Stimulated activated CD8-positive, alpha-beta memory T cell treated with anti-CD3 and anti-CD28 coated beads, Interleukin-4, amount 100 ng/mL, for 4 hours (primary cell): Measurements from ENCODE around the gene MMP21.

Source experiments
- DNase-seq, 2 donors: peaks; one replicate each; pipeline ENCODE4 v3.0.0-alpha.2; 2020; ENCODE audit warnings: low read depth in 2 of 2, low spot score in 1 of 2

Gene MMP21

DNA sequence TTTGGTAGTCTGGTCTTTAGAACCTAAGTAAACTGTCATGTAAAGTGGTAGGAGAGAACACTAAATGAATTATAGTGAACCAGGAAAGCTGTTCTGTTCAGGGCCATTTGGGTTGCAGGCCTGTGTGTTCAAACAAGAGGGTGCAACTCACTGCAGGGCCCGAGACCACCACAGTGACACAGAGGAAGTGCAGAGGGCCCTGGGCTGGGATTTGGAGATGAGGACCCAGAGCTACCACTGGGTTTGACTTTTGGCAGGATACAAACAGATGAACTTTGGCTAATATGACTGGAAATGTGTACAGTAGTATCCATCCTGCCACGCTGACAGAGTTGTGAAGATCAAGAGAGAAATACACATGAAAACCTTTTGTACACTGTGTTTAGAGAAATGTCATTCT is 9.8 kb downstream of the MMP21 start:
- DNase-seq = no peak

DNA sequence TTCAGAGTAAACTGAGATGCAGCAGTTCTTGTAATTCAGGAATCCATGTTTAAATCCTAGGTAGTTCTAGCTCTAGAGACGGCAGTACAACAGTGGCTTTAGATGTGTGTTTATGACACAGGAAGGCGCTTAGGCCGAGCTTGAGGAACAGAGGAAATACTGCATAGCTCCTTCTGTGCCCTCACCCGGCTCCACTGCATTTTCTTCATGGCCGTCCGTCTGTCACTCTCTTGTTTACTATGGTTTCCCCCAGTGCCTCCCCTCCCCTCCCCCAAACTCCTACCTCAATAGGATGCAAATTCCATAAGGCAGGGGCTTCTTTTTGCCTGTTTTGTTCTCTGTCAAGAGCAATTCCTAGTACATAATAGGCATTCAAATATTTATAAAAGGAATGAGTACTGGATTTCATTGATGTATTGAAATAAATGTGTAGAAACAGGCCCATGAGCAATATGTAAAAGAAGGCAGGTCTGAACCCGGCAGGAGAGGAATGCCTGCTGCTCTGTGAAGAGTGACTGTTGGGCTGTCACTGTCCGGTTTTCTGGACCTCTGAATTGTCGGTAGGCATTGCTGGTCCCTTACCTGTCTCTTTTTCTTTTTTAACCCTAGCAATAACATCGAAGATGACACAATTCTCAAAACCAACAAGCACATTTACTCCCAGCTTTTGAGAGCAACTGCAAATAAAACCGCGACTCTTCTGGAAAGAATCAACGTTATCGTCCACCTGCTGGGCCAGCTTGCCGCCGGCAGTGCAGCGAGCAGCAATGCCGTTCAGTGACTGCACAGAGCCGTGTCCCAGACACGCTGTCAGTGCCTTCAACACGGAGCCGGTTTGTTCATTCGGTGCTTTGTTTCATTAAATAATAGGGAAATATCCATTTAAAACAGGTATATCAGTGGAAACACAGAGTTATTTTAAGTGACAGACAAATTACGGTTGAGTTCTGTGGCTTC is 12.7 kb downstream of the MMP21 start:
- DNase-seq = no peak

DNA sequence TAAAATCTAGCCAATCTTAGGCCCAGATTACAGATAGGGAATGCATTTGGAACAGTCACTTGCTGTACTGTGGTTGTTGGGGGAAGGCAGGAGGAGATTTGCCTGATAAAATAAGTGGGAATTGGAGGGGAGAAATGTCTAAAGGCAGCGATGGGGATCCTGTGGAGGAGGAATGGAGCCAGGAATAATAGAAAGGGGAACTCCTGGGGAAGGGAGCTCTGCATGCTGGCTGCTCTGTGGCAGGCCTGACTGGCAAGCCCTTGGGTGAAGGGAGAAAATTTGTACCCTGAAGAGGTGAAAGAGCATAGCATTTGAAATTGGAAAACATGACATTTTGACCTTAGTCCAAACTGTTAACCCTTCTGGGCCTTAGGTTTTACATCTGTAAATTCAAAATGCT is 13.7 kb downstream of the MMP21 start:
- DNase-seq = no peak

DNA sequence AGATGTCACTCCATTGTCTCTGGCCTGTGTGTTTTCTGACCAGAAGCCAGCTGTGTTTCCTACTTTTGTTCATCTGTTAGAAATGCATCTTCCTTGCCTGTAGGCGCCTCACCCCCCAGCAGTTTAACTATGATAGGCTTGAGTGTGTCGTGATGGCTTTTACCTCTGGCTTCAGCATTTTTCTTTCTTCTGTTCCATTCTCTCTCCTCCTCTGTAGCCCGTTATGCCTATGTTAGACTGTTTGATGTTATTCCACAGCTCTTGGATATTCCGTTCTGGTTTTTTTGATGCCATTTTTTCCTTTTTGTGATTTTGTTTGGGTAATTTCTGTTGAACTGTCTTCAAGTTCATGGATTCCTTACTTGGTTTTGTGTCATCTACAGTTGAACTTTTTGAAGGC is 17.9 kb downstream of the MMP21 start:
- no peak for DNase-seq

DNA sequence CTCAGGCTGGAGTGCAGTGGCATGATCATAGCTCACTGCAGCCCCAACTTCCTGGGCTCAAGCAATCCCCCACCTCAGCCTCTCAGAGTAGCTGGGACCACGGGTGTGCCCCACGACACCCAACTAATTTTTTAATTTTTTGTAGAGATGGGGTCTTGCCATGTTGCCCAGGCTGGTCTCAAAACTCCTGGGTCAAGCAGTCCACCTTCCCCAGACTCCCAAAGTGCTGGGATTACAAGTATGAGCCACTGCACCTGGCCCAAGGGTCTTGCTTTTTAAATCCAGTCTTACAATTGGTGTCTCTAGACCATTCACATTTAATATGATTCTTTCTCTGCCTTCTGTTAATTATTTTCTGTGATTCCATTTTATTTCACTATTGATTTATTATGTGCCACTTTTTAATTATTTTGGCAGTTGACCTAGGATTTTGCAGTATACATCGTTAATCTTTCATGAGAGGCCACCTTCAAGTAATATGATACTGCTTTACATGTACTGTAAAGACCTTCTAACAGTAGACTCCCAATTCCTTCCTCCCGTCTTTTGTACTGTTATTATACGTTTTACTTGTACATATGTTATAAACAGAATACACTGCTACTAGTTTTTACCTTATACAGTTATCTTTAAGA is 18.7 kb downstream of the MMP21 start:
- no peak for DNase-seq

DNA sequence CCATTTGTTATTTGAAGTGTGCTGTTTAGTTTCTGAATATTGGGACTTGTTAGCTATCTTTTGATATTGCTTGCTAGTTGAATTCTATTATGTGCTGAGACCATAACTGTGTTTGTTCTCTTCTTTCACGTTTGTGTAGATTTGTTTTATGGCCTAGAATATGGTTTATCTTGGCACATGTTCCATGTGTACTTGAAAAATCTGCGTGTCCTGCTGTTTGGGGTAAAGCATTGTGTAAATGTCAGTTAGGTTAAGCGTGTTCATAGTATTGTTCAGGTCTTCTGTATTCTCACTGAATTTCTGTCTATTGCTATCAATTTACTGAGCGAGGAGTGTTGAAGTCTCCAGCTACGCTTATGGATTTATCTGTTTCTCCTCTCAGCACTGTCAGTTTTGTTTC is 19.4 kb downstream of the MMP21 start:
- no peak for DNase-seq

DNA sequence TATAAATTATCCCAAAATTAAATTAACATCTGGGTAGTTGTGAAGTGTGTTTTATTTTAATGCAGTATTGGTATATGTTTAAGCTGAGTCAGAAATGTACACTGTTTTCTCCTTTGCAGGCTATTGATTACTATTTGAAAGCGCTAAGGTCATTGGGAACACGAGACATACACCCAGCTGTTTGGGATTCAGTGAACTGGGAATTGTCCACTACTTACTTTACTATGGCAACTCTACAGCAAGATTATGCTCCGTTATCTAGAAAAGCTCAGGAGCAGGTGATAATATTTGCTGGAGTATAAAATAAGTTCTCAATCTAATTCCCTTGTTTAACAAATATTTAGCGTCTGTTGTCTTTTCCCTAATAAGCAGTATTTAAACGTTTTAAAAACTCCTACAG is 28.2 kb downstream of the MMP21 start:
- DNase-seq = no peak

DNA sequence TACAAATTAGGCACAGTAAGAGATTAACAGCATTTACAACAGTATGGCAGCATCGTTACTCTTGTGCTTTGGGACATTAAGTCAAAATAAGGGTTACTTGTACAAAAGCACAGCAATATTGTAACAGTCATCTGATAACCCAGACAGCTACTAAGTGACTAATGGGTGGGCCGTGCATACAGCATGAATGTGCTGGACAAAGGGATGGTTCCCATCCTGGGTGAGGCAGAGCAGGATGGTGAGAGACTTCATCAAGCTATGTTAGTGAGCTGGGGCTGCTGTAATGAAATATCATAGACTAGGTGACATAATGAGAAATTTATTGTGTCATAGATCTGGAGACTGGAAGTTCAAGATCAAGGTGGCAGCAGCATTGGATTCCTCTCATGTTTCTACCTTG is 30.7 kb downstream of the MMP21 start:
- DNase-seq = no peak

DNA sequence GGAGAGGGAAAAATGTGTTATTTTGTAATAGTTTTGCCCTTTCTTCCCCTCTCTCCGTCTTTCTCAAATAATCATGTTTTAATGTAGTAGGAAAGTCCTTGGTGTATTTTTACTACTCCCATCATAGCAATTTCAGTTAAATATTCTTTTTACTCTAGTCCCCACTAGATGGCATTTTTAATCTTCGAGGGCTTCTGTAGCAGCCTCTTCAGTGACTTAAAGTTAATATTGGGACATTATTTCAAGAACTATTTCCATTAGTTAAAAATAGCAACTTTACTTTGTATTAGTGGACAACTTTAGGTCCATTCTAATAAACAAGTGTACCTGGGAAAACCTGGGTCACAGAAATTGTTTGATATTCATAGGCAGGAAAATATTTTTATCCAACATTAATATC is 33.2 kb downstream of the MMP21 start:
- no peak for DNase-seq

DNA sequence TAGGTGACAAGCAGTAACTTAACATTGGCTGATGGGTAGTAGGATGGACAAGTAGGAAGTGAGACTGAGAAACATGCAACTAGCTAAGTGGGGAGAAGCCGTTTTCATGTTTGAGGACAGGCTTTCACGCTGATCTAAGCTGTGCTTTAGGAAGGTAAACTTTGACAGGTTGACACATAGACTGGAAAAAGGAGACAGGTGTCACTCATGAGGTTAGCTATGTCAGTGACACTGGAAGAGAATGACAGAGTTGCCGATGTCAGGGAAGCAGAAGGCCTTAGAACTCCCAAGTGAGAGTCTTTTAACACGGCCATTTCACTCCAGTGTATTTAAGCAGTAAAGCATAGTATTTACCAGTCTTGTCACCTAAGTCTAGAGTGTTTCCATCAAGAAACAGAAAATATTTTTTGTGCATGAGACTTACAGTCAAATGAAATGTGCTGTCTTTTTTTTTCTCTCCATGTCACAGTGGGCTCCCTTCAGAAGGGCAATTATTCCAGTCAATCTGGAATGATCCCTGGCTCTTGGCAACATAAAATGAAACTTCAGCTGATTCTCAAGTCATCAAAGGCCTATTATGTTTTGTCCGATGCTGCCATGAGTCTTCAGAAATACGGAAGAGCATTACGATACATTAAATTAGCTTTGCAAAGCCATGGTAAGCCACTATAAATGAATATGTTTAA is 35.5 kb downstream of the MMP21 start:
- no peak for DNase-seq

DNA sequence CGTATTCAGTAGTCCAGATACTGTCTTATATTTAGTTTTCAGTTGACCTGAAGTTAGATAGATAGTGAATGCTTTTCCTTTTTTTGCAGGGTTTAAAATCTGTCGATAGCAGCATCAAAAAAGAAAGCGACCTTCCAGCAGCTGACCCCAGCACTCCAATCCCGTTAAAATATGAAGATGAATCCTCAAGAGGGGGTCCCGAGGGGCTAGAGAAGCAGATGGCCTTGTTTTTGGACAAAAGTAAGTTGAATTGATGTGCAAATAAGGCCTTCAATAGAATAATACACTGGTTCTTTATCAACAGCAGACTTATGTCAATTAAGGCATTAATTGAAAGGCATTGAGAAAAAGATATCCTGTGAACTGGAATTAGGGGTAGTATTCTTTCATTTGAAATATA is 37.4 kb downstream of the MMP21 start:
- DNase-seq = no peak

DNA sequence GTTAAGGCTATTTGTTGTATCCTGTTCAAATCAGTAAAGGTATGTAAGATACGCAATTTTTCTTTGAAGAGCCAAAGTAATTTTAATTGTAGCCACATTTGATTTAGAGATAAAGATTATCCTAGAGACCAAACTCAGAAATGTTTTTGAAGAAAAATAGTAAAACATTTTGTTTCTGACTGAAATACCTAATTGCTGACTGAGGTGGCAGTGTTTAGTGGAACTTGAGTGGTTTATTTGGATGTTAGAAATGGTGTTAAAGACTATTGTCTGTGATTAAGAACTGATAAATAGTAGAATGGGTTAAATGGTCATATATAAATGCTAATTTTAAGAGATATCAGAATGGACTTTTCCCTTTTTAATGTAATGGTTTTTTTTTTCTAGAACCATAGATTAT is 40.8 kb downstream of the MMP21 start:
- no peak for DNase-seq

DNA sequence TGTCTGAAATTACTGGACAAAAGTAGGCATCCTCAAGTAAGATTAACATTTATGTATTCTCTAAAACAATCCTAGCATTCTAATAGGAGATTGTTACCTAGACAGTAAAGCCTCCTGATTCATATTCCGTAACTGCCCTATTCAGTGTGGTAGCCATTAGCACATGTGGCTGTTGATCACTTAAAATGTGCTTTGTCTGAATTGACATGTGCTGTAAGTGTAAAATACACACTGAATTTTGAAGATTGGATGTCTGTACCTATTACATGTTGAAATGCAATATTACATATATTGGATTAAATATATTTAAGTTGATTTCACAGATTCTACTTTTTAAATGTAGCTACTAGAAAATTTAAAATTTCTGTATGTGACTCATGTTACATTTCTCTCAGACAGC is 41.5 kb downstream of the MMP21 start:
- no peak for DNase-seq

DNA sequence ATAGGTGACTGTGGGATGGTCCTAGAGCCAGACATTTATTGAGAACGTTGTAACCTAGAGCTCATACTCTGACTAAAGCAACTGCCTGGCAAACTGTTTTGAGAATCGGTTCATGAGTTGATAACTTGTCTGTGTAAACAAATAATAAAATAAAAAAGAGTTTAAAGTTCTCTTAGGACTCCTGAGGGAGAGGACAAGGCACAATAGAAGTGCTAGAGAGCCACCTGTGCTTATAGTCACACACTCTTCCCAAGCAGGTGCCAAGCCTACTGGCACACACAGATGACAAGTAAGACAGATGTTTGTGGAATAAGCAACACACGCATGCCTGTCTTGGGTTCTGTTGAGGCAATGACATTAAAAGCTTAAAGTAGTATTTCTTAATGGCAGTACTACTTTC is 48.2 kb downstream of the MMP21 start:
- DNase-seq = no peak

DNA sequence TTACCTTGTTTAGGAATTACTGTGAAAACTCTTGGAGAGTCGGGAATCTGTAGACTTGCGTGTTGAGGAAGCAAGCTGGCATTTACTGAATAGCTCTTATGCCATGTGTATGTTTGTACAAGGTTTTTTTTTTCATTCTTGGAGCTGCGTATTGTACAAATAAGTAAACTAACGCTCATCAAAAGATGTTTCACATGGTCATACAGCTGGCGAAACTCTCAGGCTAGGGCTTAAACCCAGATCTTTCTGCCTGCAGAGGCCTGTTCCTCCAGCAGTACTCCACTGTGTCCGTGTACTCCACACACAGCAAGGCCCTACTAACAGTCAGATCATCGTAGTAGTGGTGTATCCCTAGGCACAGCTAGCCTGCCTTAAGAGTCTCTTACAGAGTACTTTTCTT is 48.7 kb downstream of the MMP21 start:
- no peak for DNase-seq

DNA sequence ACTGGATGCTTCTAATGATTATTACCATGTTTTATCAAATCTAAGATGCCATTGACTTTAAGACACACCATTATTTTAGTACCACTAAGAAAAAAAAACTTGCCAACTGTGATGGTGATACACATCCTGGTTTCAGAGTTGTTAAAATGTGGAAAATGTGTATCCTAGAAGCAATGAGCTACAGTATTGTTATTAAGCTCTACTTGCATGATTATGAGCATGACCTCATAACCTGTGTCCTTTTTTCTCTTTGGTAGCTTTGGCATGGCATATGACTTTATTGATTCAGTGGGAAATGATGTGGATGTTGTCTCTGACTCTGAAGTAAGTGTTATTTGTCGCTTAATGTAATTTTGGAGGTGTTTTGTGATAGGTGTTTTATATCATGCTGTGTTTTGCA is 52.8 kb downstream of the MMP21 start:
- no peak for DNase-seq

DNA sequence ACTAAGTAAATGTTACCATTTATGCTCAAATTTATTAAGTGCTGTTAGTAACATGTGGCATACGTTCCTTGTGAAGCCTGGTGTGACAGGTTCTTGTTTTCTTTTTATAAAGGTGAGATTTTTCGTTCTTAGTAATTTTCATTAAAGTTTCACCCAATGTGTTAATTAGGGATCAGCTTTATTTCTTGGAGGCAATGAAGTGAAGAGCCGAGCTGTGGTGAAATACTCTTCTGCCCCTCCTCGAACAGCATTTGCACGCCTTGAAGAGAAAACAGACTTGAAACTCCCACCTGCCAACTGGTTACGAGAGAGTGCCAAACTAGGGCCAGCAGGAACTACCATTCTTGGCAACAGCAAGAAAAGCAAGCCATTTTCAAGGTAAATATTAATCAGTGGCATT is 54.6 kb downstream of the MMP21 start:
- no peak for DNase-seq

DNA sequence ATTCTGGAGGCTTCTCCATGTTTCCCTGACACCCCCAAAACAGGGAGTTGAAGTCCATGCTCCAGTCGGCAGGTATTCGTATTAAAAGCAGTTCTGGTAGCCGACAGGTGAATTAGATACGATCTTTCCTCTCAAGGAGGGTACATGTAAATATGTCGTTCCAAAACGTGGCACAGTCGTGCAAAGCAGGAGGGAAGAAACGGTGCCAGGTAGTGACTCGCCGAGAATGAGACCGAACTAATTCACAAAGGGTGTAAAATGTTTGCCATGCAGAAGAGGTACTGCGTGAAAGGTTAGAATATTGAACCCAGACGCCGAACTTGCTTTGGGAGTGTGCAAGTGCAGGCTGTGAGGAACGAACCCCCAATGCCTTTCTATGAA is 55.6 kb downstream of the MMP21 start:
- no peak for DNase-seq

DNA sequence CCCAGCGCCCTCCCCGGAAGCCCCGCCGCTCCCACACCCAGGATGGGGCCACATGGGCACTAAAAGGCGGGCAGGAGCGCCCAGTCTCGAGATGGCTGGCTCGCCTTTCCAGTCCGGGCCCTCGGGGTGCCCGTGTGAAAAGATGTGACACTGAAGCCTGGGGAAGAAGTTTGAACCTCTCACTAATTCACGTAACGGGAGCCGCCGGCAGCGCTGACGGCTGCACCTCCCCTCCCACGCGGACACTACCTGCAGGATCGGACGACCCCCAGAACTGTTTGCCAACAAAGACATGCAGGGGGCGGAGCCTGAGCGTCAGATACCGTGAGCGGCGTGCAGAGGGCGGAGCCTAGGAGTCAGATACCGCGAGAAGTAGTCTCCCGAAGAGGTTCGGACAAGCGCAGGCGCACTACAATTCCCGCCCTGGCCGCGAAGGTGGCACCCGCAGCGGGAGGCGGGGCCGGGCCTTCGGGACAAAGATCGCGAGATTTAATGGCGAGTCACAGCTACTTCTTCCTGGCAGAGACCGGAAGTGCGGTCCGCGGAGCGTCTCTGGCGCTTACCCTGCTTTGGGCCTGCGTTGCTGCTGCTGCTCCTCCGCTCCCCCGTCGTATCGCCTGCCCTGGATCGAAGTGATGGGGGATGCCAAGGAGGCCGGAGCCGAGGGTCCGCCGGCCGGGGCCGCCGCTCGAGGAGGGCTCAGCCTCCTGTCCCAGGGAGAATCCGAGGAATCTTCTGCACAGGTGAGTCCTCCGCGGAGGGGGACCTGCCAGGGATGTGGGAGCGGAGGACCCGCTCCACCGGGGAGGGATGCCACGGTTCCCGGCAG is 56.2 kb downstream of the MMP21 start, which contains the start of gene EDRF1:
TSS of gene EDRF1 (plus strand) at position 537 of the 829 bp plus-strand sequence. CDS start at position 636, 99 bp downstream.
- DNase-seq = peak; percentile 98
